HEK293 (cell line): Measurements from ENCODE around the gene LY86.

Source experiments
- MZF1 ChIP-seq: fragments of 450-650 bp; formaldehyde crosslinking; IDR thresholded peaks from 2 replicates; pipeline ENCODE4 v1.5.1; 2017; ENCODE audit warnings: missing biosample characterization, missing genetic modification characterization, borderline replicate concordance
- TCF7L2 ChIP-seq: IDR thresholded peaks from 2 replicates; pipeline ENCODE4 v1.6.1; 2011; ENCODE audit warnings: low read depth, mild to moderate bottlenecking, inconsistent platforms, low read length, moderate library complexity, borderline replicate concordance
- ZNF140 ChIP-seq: fragments of 450-650 bp; formaldehyde crosslinking; IDR thresholded peaks from 2 replicates; pipeline ENCODE4 v1.5.1; 2016; ENCODE audit warnings: missing biosample characterization, missing genetic modification characterization
- ZNF274 ChIP-seq, 2 experiments: fragments of 200-500 bp in 1 of 2; fragments of 450-650 bp in 1 of 2; sonication (Bioruptor generic) in 1 of 2; formaldehyde crosslinking in 1 of 2; IDR thresholded peaks; 2 replicates each; pipeline versions ENCODE4 v1.5.1 to v1.6.1; 2014 to 2016; ENCODE audit warnings: borderline replicate concordance in 1 of 2, inconsistent platforms in 1 of 2, low read length in 1 of 2, missing biosample characterization in 1 of 2, missing genetic modification characterization in 1 of 2
- ZNF596 ChIP-seq: fragments of 450-650 bp; IDR thresholded peaks from 2 replicates; pipeline ENCODE4 v1.5.0; 2018; ENCODE audit warnings: missing biosample characterization, mild to moderate bottlenecking, missing genetic modification characterization, moderate library complexity
- ZNF785 ChIP-seq: fragments of 450-650 bp; formaldehyde crosslinking; IDR thresholded peaks from 2 replicates; pipeline ENCODE4 v1.5.1; 2016; ENCODE audit warnings: missing biosample characterization, missing genetic modification characterization
- TF ChIP-seq, protein P1 (sequence below): fragments of 450-650 bp; formaldehyde crosslinking; IDR thresholded peaks from 2 replicates; pipeline ENCODE4 v1.5.1; 2016; ENCODE audit warnings: missing biosample characterization, missing genetic modification characterization

DNA sequence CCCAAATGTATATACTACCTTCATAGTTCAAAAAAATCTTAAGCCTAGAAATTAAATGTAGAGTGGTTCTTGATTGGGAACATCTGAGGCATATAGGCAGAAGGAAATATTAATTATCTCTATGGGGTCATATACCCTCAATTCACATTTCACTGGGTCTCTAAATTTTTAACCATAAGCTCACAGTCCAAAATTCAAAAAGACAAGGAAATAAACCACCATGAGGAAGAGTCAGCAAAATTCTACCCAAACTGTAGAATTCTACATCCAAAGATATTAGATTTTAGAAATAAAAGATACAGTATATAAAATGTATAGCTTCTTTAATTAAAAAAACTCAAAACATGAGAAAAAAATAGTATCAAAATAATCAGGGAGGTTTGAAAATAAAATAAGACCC is 15.5 kb downstream of the LY86 start:
- TF ChIP-seq, protein P1, sequence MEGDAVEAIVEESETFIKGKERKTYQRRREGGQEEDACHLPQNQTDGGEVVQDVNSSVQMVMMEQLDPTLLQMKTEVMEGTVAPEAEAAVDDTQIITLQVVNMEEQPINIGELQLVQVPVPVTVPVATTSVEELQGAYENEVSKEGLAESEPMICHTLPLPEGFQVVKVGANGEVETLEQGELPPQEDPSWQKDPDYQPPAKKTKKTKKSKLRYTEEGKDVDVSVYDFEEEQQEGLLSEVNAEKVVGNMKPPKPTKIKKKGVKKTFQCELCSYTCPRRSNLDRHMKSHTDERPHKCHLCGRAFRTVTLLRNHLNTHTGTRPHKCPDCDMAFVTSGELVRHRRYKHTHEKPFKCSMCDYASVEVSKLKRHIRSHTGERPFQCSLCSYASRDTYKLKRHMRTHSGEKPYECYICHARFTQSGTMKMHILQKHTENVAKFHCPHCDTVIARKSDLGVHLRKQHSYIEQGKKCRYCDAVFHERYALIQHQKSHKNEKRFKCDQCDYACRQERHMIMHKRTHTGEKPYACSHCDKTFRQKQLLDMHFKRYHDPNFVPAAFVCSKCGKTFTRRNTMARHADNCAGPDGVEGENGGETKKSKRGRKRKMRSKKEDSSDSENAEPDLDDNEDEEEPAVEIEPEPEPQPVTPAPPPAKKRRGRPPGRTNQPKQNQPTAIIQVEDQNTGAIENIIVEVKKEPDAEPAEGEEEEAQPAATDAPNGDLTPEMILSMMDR (tag by site-specific recombination), result no peak
- TF ChIP-seq ZNF274 (IDR thresholded peaks at IDR 0.05; ENCODE audit: low read length) (no peak), ZNF274 (tag by site-specific recombination; IDR thresholded peaks at IDR 0.05; ENCODE audit: borderline replicate concordance) (no peak), ZNF596 (tag by site-specific recombination) (no peak), ZNF140 (tag by site-specific recombination) (no peak), ZNF785 (tag by site-specific recombination) (no peak), MZF1 (no peak), TCF7L2 (no peak)
